Spleen (tissue), 11 donors: ENCODE results near the gene NSUN3. TPM values are rescaled to one million over a fixed set of nuclear protein-coding genes. Genes with fewer than 3 reads are reported as not detected.
"Not testable (repeated sequence)": the region's sequence is repeated elsewhere in the genome, so short reads cannot be mapped to it uniquely, and the experiment has no call there.

ENCODE experiments used
- DNase-seq: peaks from one replicate; pipeline ENCODE4 v3.0.0-alpha.2; 2020
- H3K27ac ChIP-seq, 8 donors: fragments of 200-600 bp; sonication (generic) in 7 of 8; 1 replicate in 4 of 8; 2 replicates in 4 of 8; pipeline versions ENCODE4 v1.5.0 to v1.8.0; 2016 to 2021; ENCODE audit warnings: inconsistent platforms in 4 of 8, mild to moderate bottlenecking in 4 of 8, moderate library complexity in 1 of 8
- H3K27me3 ChIP-seq, 7 donors: fragments of 200-600 bp; sonication (generic) in 6 of 7; replicated peaks in 1 of 7; 1 replicate in 4 of 7; 2 replicates in 3 of 7; pipeline versions ENCODE4 v1.5.0 to v1.8.0; 2016 to 2021; ENCODE audit warnings: inconsistent platforms in 3 of 7, mild to moderate bottlenecking in 1 of 7
- H3K36me3 ChIP-seq, 6 donors: fragments of 200-600 bp; sonication (generic) in 5 of 6; 1 replicate in 4 of 6; 2 replicates in 2 of 6; pipeline versions ENCODE4 v1.5.0 to v1.8.0; 2016 to 2021; ENCODE audit warnings: inconsistent platforms in 2 of 6
- H3K4me1 ChIP-seq, 6 donors: fragments of 200-600 bp; sonication (generic) in 5 of 6; 1 replicate in 3 of 6; 2 replicates in 3 of 6; pipeline versions ENCODE4 v1.5.0 to v1.8.0; 2016 to 2021; ENCODE audit warnings: inconsistent platforms in 3 of 6
- H3K4me3 ChIP-seq, 8 donors: fragments of 200-600 bp; sonication (generic) in 7 of 8; 1 replicate in 4 of 8; 2 replicates in 4 of 8; pipeline versions ENCODE4 v1.5.0 to v1.8.0; 2016 to 2021; ENCODE audit warnings: inconsistent platforms in 4 of 8, mild to moderate bottlenecking in 4 of 8, moderate library complexity in 2 of 8
- H3K9me3 ChIP-seq, 8 donors: fragments of 200-600 bp; sonication (generic) in 7 of 8; 1 replicate in 4 of 8; 2 replicates in 4 of 8; pipeline versions ENCODE4 v1.5.0 to v1.8.0; 2016 to 2021; ENCODE audit warnings: inconsistent platforms in 4 of 8
- CTCF ChIP-seq, 11 experiments: fragments of 200-600 bp in 7 of 11; fragments of 450-650 bp in 4 of 11; sonication (generic) in 4 of 11; IDR thresholded peaks in 8 of 11; conservative IDR thresholded peaks in 3 of 11; 1 replicate in 7 of 11; 2 replicates in 4 of 11; pipeline versions ENCODE4 v1.4.0 to v1.8.0; 2016 to 2021; ENCODE audit warnings: antibody characterized with exemption in 11 of 11, inconsistent platforms in 4 of 11, mild to moderate bottlenecking in 1 of 11
- POLR2A ChIP-seq, 3 donors: fragments of 450-650 bp; IDR thresholded peaks; one replicate each; pipeline ENCODE4 v1.5.1; 2017; ENCODE audit warnings: antibody characterized with exemption in 3 of 3, mild to moderate bottlenecking in 1 of 3
- POLR2AphosphoS5 ChIP-seq, 3 donors: sonication (generic); formaldehyde crosslinking; IDR thresholded peaks; one replicate each; pipeline ENCODE4 v1.5.1; 2017; ENCODE audit warnings: antibody characterized with exemption in 3 of 3
- WGBS, 5 donors: extraction: QIAGEN DNeasy Blood & Tissue Kit in 3 of 5; methylation state at CpG; one replicate each; pipeline versions ENCODE4 v1.1.5 to v1.1.7; 2013 to 2018; 5-methylcytosine and 5-hydroxymethylcytosine counted together
- intact Hi-C: fragments of 100-400 bp; cut with DNase I; formaldehyde crosslinking; loops from one replicate; pipeline ENCODE4 v1.15.0; 2023; ENCODE audit warnings: low total_unique reads
- polyA plus RNA-seq, 3 donors: library from polyadenylated mRNA; stranded (reverse); fragments of 200-250 nt; gene quantifications; one replicate each; pipeline ENCODE4 v1.2.1, GENCODE V29; 2013
- total RNA-seq, 7 donors: library from RNA; depleted of rRNA in 3 of 7; stranded (reverse); fragments of >200 nt in 3 of 7; fragmentation: NEBNext Ultra II Directional in 4 of 7; extraction: Animal tissue kit (Norgen Biotek cat#: 25700) in 4 of 7; gene quantifications; one replicate each; pipeline versions ENCODE4 v1.1.0 to v1.2.1, GENCODE V29; 2016 to 2021
- donor health status: healthy with polysubstance abuse.
- donor health status: DM: no; HTN: no; CAD: no; lungs with moderate emphysema.
- donor health status: DM: no; HTN: no; CAD: no.
- donor health status: Bipolar disorder and iron deficiency.
- donor health status: healthy.
- donor health status: DM: no; HTN: no; CAD: no.
- donor health status: DM: yes; HTN: yes; CAD: no.

Gene NSUN3
- total and polyA plus RNA-seq, 10 donors: 3.0 to 28.5 (median 21.0) TPM

GRCh38 chr3:94069194-94069813 lies 6.4 kb downstream of the NSUN3 start:
- Histone ChIP-seq H3K27ac (no peak overlapping the region), H3K4me1 (peaks cover 17 to 64% (median 43%) of the 10 kb centered on the region in 6 donors), H3K36me3 (peaks cover 0 to 48% (median 7%) of the 10 kb centered on the region in 6 donors), H3K4me3 (no peak overlapping the region), H3K9me3 (peaks cover 0 to 4% (median 0%) of the 10 kb centered on the region in 8 donors), H3K27me3 (no peaks in the 10 kb centered on the region)
- DNase-seq: no peak
- TF ChIP-seq POLR2A (IDR thresholded peaks at IDR 0.05): no peak
- peak; percentile 11 to 68 (median 59) for TF ChIP-seq CTCF (IDR thresholded peaks at IDR 0.05 in 8 of 11, conservative IDR thresholded peaks at IDR 0.05 in 3 of 11)
- no peak for TF ChIP-seq POLR2AphosphoS5 (IDR thresholded peaks at IDR 0.05)
- WGBS, 5 donors: 45 to 67% (median 60%) methylated on average over 4 of the region's 4 CpGs
- intact Hi-C loops: loop anchor here (10.0 kb wide), 1 partner anchor 65 kb away; no protein-coding TSS in a partner anchor

- 91 to 96% (median 91%) methylated on average over 6 of the region's 6 CpGs for WGBS, 5 donors
- Histone ChIP-seq H3K4me1 (peaks cover 6 to 62% (median 32%) of the 10 kb centered on the region in 6 donors), H3K27me3 (no peaks in the 10 kb centered on the region), H3K4me3 (no peak overlapping the region), H3K36me3 (peaks cover 0 to 48% (median 7%) of the 10 kb centered on the region in 6 donors), H3K9me3 (peaks cover 0 to 4% (median 0%) of the 10 kb centered on the region in 8 donors), H3K27ac (no peak overlapping the region)
- intact Hi-C loops: no loop called here
- DNase-seq: no peak
- no peak for TF ChIP-seq POLR2A (IDR thresholded peaks at IDR 0.05)
- no peak for TF ChIP-seq POLR2AphosphoS5 (IDR thresholded peaks at IDR 0.05)
- no peak for TF ChIP-seq CTCF (IDR thresholded peaks at IDR 0.05 in 8 of 11, conservative IDR thresholded peaks at IDR 0.05 in 3 of 11)
Measured at GRCh38 chr3:94070341-94070911, 7.6 kb downstream of the NSUN3 start.

GRCh38 chr3:94071713-94072284 lies 8.9 kb downstream of the NSUN3 start:
- no peak for DNase-seq
- H3K36me3 ChIP-seq: peaks cover 0 to 54% (median 12%) of the 10 kb centered on the region in 6 donors
- H3K27me3 ChIP-seq: no peaks in the 10 kb centered on the region
- intact Hi-C loops: no loop called here
- no peak for TF ChIP-seq POLR2A (IDR thresholded peaks at IDR 0.05)
- no peak for TF ChIP-seq POLR2AphosphoS5 (IDR thresholded peaks at IDR 0.05)
- no peak for TF ChIP-seq CTCF (IDR thresholded peaks at IDR 0.05 in 8 of 11, conservative IDR thresholded peaks at IDR 0.05 in 3 of 11)
- H3K27ac ChIP-seq: no peak overlapping the region
- 85 to 94% (median 87%) methylated on average over 4 of the region's 4 CpGs for WGBS, 5 donors
- peaks cover 0 to 48% (median 19%) of the 10 kb centered on the region in 6 donors for H3K4me1 ChIP-seq
- H3K4me3 ChIP-seq: no peak overlapping the region
- H3K9me3 ChIP-seq: peaks cover 0 to 4% (median 0%) of the 10 kb centered on the region in 8 donors

GRCh38 chr3:94076055-94076454 lies 13.2 kb downstream of the NSUN3 start:
- WGBS, 5 donors: 91 to 100% (median 98%) methylated on average over 3 of the region's 3 CpGs
- Histone ChIP-seq H3K4me3 (no peak overlapping the region), H3K27me3 (no peaks in the 10 kb centered on the region), H3K9me3 (peaks cover 0 to 4% (median 0%) of the 10 kb centered on the region in 8 donors), H3K36me3 (peaks cover 0 to 48% (median 6%) of the 10 kb centered on the region in 6 donors), H3K27ac (no peak overlapping the region), H3K4me1 (peaks cover 0 to 45% (median 14%) of the 10 kb centered on the region in 6 donors)
- intact Hi-C loops: no loop called here
- TF ChIP-seq POLR2A (IDR thresholded peaks at IDR 0.05) (no peak), CTCF (IDR thresholded peaks at IDR 0.05 in 8 of 11, conservative IDR thresholded peaks at IDR 0.05 in 3 of 11) (no peak)
- DNase-seq: no peak

GRCh38 chr3:94080552-94080951 lies 17.7 kb downstream of the NSUN3 start:
- DNase-seq: not testable (repeated sequence)
- peaks cover 0 to 28% (median 7%) of the 10 kb centered on the region in 6 donors for H3K4me1 ChIP-seq

More at GRCh38 chr3:94080552-94080951, 17.7 kb downstream of the NSUN3 start:
- H3K4me3 ChIP-seq, H3K27me3 ChIP-seq, H3K9me3 ChIP-seq, H3K27ac ChIP-seq, intact Hi-C loops: not testable (repeated sequence)
- peaks cover 0 to 64% (median 12%) of the 10 kb centered on the region in 6 donors for H3K36me3 ChIP-seq
- 84 to 100% (median 85%) methylated on average over 3 to 5 of the region's 5 CpGs for WGBS, 5 donors
